GM19463 (cell line): ENCODE data around the gene TNNI3.
A peak's percentile ranks its signal among the peaks of the same experiment; 100 is the strongest.
"Not testable (repeated sequence)": the region's sequence is repeated elsewhere in the genome, so short reads cannot be mapped to it uniquely, and the experiment has no call there.

Experiments used
- ATAC-seq: cut with Tn5 transposase; IDR thresholded peaks from one replicate; pipeline ENCODE4 v1.9.1; 2021; ENCODE audit warnings: mild to moderate bottlenecking, moderate library complexity; ENCODE audit not compliant: unreplicated experiment

TNNI3 gene

GRCh38 chr19:55157064-55157908 is at the start of gene TNNI3:
TNNI3 (minus strand) TSS chr19:55157732; CDS start chr19:55157589, 143 bp downstream.
- no peak for ATAC-seq

- ATAC-seq: no peak
Measured at GRCh38 chr19:55206664-55207500, 49.4 kb upstream of the TNNI3 start.

GRCh38 chr19:55202199-55202598 is 44.7 kb upstream of the TNNI3 start:
- not testable (repeated sequence) for ATAC-seq

GRCh38 chr19:55199620-55200204 is 42.2 kb upstream of the TNNI3 start:
- no peak for ATAC-seq

GRCh38 chr19:55198651-55199050 is 41.1 kb upstream of the TNNI3 start:
- ATAC-seq: no peak

GRCh38 chr19:55197528-55197927 is 40.0 kb upstream of the TNNI3 start:
- no peak for ATAC-seq

GRCh38 chr19:55196803-55197202 is 39.3 kb upstream of the TNNI3 start:
- no peak for ATAC-seq

GRCh38 chr19:55193481-55193880 is 35.9 kb upstream of the TNNI3 start:
- no peak for ATAC-seq

GRCh38 chr19:55189403-55189835 is 31.9 kb upstream of the TNNI3 start:
- no peak for ATAC-seq

GRCh38 chr19:55188625-55189024 is 31.1 kb upstream of the TNNI3 start:
- no peak for ATAC-seq

GRCh38 chr19:55186080-55186479 is 28.5 kb upstream of the TNNI3 start:
- ATAC-seq: no peak

- ATAC-seq: no peak
Measured at GRCh38 chr19:55181740-55182139, 24.2 kb upstream of the TNNI3 start.

- no peak for ATAC-seq
Measured at GRCh38 chr19:55179606-55180484, 22.3 kb upstream of the TNNI3 start, which contains the start of gene SYT5. SYT5 (minus strand) TSS chr19:55180289; CDS start chr19:55179041, 1,248 bp downstream.

GRCh38 chr19:55178781-55179599 is 21.5 kb upstream of the TNNI3 start:
- ATAC-seq: peak; percentile 83

- ATAC-seq: no peak
Measured at GRCh38 chr19:55176076-55176475, 18.5 kb upstream of the TNNI3 start.

GRCh38 chr19:55175117-55175867 is 17.8 kb upstream of the TNNI3 start:
- no peak for ATAC-seq

- ATAC-seq: no peak
Measured at GRCh38 chr19:55174425-55175116, 17.0 kb upstream of the TNNI3 start.

GRCh38 chr19:55173714-55174409 is 16.3 kb upstream of the TNNI3 start:
- no peak for ATAC-seq
